ENCODE data around the gene OTOG.

- no peak for TF ChIP-seq POLR2AphosphoS5 (IDR thresholded peaks at IDR 0.05; ENCODE audit: insufficient read depth in 1 of 2, low read depth in 1 of 2)
- TF ChIP-seq POLR2A (IDR thresholded peaks at IDR 0.05): no peak
- peak; percentile 35 to 86 (median 82) for TF ChIP-seq CTCF (IDR thresholded peaks at IDR 0.05)
Measured at GRCh38 chr11:17504330-17505107, 42.5 kb upstream of the OTOG start.

All from vagina (tissue), 2 donors.